ENCODE measurements around the gene CNTNAP2.

DNA sequence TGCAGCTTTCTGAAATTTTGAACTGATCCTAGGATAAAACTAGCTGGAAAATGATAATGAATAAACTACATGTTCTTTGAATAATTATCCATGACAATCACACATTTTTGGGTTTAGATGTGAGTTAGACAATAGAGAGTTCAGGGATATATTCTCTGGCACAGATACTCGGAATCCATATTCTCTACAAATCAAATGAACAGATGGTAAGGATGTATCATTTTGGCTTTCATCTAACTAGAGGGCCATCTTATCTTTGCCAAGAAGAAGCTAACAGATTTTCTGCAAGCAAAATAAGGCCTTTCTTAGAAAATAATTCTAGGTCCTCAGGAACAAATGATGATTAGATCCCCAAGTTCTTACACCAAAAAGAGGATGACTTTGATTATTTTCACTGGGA, 2118.1 kb downstream of the CNTNAP2 start:
- TF ChIP-seq CTCF (IDR thresholded peaks at IDR 0.05; ENCODE audit: borderline replicate concordance, extremely low read depth, low read length, poor library complexity, severe bottlenecking) (no peak), EZH2 (IDR thresholded peaks at IDR 0.05; ENCODE audit: borderline replicate concordance, low read depth, low read length, severe bottlenecking) (no peak)
